GM12878 (cell line): ENCODE results near the gene SPTBN2. TPM values are rescaled to one million over a fixed set of nuclear protein-coding genes. Genes with fewer than 3 reads are reported as not detected.

Experiments
- ATAC-seq: fragments of 200-7000 bp; cut with Tn5 transposase; 3 replicates; pipeline ENCODE4 v1.9.1; 2020; ENCODE audit warnings: mild to moderate bottlenecking, moderate library complexity
- BruUV-seq: library from RNA; stranded (reverse); fragments of 400-500 nt; replicated peaks from 2 replicates; lab custom pipeline; 2021; lab: Mats Ljungman, UMichigan
- CTCF ChIA-PET: fragments of 300-600 bp; sonication (Branson Sonifier 250); formaldehyde crosslinking; extraction: SDS; loops from one replicate; lab custom pipeline; 2021; ENCODE audit warnings: inconsistent platforms; lab: Yijun Ruan, JAX
- POLR2A ChIA-PET: fragments of 350-600 bp; formaldehyde crosslinking; extraction: SDS; loops from one replicate; lab custom pipeline; 2021; ENCODE audit warnings: inconsistent platforms; lab: Charles Lee
- RAD21 ChIA-PET: fragments of 300-600 bp; sonication (Branson Sonifier 250); formaldehyde crosslinking; loops from one replicate; lab custom pipeline; 2023; ENCODE audit warnings: antibody characterized with exemption; ENCODE audit not compliant: unreplicated experiment; lab: Charles Lee
- SMC1A ChIA-PET: fragments of 300-600 bp; sonication (Branson Sonifier 250); formaldehyde crosslinking; loops from one replicate; lab custom pipeline; 2023; ENCODE audit not compliant: unreplicated experiment, uncharacterized antibody; lab: Charles Lee
- DNase-seq: peaks from one replicate; pipeline ENCODE4 v3.0.0-alpha.2; 2011; ENCODE audit warnings: low read depth, low spot score
- FAIRE-seq: peaks from 3 replicates; lab custom pipeline; 2011; peaks lifted over from hg19 to GRCh38; lab: Jason Lieb, UNC
- H2AFZ ChIP-seq: 2 replicates; pipeline ENCODE4 v1.6.0; 2011; ENCODE audit warnings: low read depth, low read length, control low read depth; ENCODE audit not compliant: control insufficient read depth
- H3K27ac ChIP-seq: 2 replicates; pipeline ENCODE4 v1.5.1; 2011; ENCODE audit warnings: control low read depth; ENCODE audit not compliant: control insufficient read depth, insufficient read depth
- H3K27me3 ChIP-seq, 2 experiments: replicated peaks in 1 of 2; 2 replicates each; pipeline versions ENCODE4 v1.6.0 to v1.6.1; 2011; ENCODE audit warnings: low read length in 1 of 2; ENCODE audit not compliant: control insufficient read depth in 2 of 2, insufficient read depth in 2 of 2
- H3K36me3 ChIP-seq, 2 experiments: 2 replicates each; pipeline ENCODE4 v1.5.1; 2011; ENCODE audit warnings: low read length in 1 of 2; ENCODE audit not compliant: control insufficient read depth in 2 of 2, insufficient read depth in 2 of 2
- H3K4me1 ChIP-seq: 2 replicates; pipeline ENCODE4 v1.6.1; 2011; ENCODE audit warnings: mild to moderate bottlenecking, low read length, moderate library complexity, mixed read lengths; ENCODE audit not compliant: control insufficient read depth, insufficient read depth
- H3K4me2 ChIP-seq: 2 replicates; pipeline ENCODE4 v1.6.0; 2011; ENCODE audit warnings: control low read depth; ENCODE audit not compliant: control insufficient read depth, insufficient read depth
- H3K4me3 ChIP-seq: fragments of 200-600 bp; sonication (generic); 2 replicates; pipeline ENCODE4 v1.5.1; 2016
- H3K79me2 ChIP-seq: 2 replicates; pipeline ENCODE4 v1.6.0; 2011; ENCODE audit warnings: low read length; ENCODE audit not compliant: control insufficient read depth, insufficient read depth
- H3K9ac ChIP-seq: 2 replicates; pipeline ENCODE4 v1.8.0; 2011; ENCODE audit warnings: low read length, control low read depth, mixed read lengths; ENCODE audit not compliant: control insufficient read depth, insufficient read depth
- H3K9me3 ChIP-seq: replicated peaks from 3 replicates; pipeline ENCODE4 v1.5.1; 2011; ENCODE audit warnings: mild to moderate bottlenecking, low read length; ENCODE audit not compliant: control insufficient read depth, insufficient read depth
- H4K20me1 ChIP-seq: 2 replicates; pipeline ENCODE4 v1.6.0; 2011; ENCODE audit not compliant: control insufficient read depth, insufficient read depth
- BRCA1 ChIP-seq: IDR thresholded peaks from 2 replicates; pipeline ENCODE4 v1.6.1; 2011; ENCODE audit warnings: low read depth, low read length, improper control_type of control experiment
- CBX5 ChIP-seq: sonication (generic); IDR thresholded peaks from 2 replicates; pipeline ENCODE4 v1.6.1; 2016; ENCODE audit warnings: low read depth, moderate library complexity, mild to moderate bottlenecking, inconsistent platforms
- CHD4 ChIP-seq: fragments of 200-600 bp; sonication (generic); IDR thresholded peaks from 2 replicates; pipeline ENCODE4 v1.6.1; 2016; ENCODE audit warnings: mild to moderate bottlenecking
- MXI1 ChIP-seq: fragments of 150-350 bp; IDR thresholded peaks from 2 replicates; pipeline ENCODE4 v1.6.1; 2011; ENCODE audit warnings: low read depth, mild to moderate bottlenecking, inconsistent platforms, low read length, improper control_type of control experiment
- RUNX3 ChIP-seq: IDR thresholded peaks from 2 replicates; pipeline ENCODE4 v1.6.1; 2012; ENCODE audit warnings: low read length, inconsistent platforms
- SMC3 ChIP-seq: IDR thresholded peaks from 2 replicates; pipeline ENCODE4 v1.6.1; 2011; ENCODE audit warnings: low read length, improper control_type of control experiment, borderline replicate concordance
- STAT1 ChIP-seq: fragments of 450-650 bp; conservative IDR thresholded peaks from 2 replicates; pipeline ENCODE4 v1.6.1; 2014; ENCODE audit warnings: antibody characterized with exemption, mild to moderate bottlenecking
- STAT3 ChIP-seq: IDR thresholded peaks from 2 replicates; pipeline ENCODE4 v1.6.1; 2011; ENCODE audit warnings: low read depth, low read length, improper control_type of control experiment
- SUPT20H ChIP-seq: IDR thresholded peaks from 2 replicates; pipeline ENCODE4 v1.6.1; 2011; ENCODE audit warnings: low read depth, mild to moderate bottlenecking, low read length, moderate library complexity, borderline replicate concordance; ENCODE audit not compliant: control insufficient read depth
- WRNIP1 ChIP-seq: IDR thresholded peaks from 2 replicates; pipeline ENCODE4 v1.6.1; 2011; ENCODE audit warnings: low read depth, low read length, improper control_type of control experiment, borderline replicate concordance
- WGBS: methylation state at CpG from one replicate; pipeline ENCODE4 v1.1.6; 2016; ENCODE audit warnings: low lambda C conversion rate; ENCODE audit not compliant: insufficient replicate concordance, insufficient coverage; ENCODE audit errors: missing lambda C conversion rate; 5-methylcytosine and 5-hydroxymethylcytosine counted together
- in situ Hi-C: fragments of 300-500 bp; cut with MboI; formaldehyde crosslinking; loops from 9 replicates; pipeline ENCODE4 v1.14.3; 2018; ENCODE audit warnings: mixed read lengths
- intact Hi-C: fragments of 100-400 bp; cut with micrococcal nuclease; formaldehyde crosslinking; loops from one replicate; pipeline ENCODE4 v1.14.2; 2022; ENCODE audit not compliant: unreplicated experiment
- polyA plus RNA-seq, 11 experiments: library from polyadenylated mRNA; depleted of rRNA in 4 of 11; unstranded in 6 of 11; stranded (reverse) in 5 of 11; fragments of >200 nt; fragmentation: Nextera tagmentation in 4 of 11; fragmentation: Illumina TruSeq in 1 of 11; extraction: Ambion mirVana in 4 of 11; extraction: Trizol in 1 of 11; gene quantifications; 1 replicate in 1 of 11; 2 replicates in 10 of 11; pipeline versions ENCODE4 v1.2.1 to v1.2.3, GENCODE V29; 2011 to 2016; ENCODE audit warnings: inconsistent platforms in 2 of 11, missing spikeins in 2 of 11, low read depth in 1 of 11
- total RNA-seq, 4 experiments: library from RNA; depleted of rRNA in 3 of 4; stranded (reverse); fragments of >200 nt in 3 of 4; fragmentation: Illumina TruSeq in 1 of 4; extraction: Trizol in 1 of 4; gene quantifications; 2 replicates each; pipeline versions ENCODE4 v1.2.1 to v1.2.3, GENCODE V29; 2013 to 2021
- TF ChIP-seq, protein P1 (sequence below): fragments of 450-650 bp; IDR thresholded peaks from 2 replicates; pipeline ENCODE4 v1.6.1; 2017; ENCODE audit warnings: mild to moderate bottlenecking
- TF ChIP-seq, protein P2 (sequence below): fragments of 450-650 bp; formaldehyde crosslinking; IDR thresholded peaks from 2 replicates; pipeline ENCODE4 v1.5.0; 2022; ENCODE audit warnings: mild to moderate bottlenecking, missing genetic modification characterization

The SPTBN2 gene
- total and polyA plus RNA-seq, 10 of the 15 experiments (the other 5 are each of a cell fraction or from before 2014, with no cell fraction given): 0.38 to 1.0 (median 0.69) TPM; not detected in 5

DNA sequence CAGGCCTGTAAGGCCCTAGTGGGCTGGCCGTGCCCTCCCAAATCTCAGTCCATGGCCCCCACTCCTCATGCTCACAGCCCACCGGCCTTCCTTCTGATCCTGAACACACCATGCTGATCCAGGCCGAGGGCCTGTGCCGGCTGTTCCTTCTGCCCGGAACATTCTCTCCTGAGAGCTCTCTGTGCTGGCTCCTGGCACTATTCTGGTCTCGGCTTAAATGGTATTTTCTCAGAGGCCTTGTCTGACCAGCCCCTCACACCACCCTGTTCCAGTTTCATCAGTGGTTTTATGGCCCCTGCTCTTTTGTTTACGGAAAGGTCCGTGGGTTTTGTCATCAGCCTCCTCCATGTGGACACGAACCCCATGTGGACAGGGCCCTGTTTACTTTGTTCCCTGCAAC lies 22.0 kb downstream of the SPTBN2 start:
- BruUV-seq: no TSS peak
- ChIA-PET POLR2A (no interaction called here), CTCF (no interaction called here)

More for the DNA sequence above, 22.0 kb downstream of the SPTBN2 start:
- in situ Hi-C loops: no loop called here
- Histone ChIP-seq H3K9ac (no peak overlapping the region), H3K27ac (no peak overlapping the region), H4K20me1 (no peaks in the 10 kb centered on the region), H3K4me2 (no peak overlapping the region), H3K79me2 (no peaks in the 10 kb centered on the region), H2AFZ (no peak overlapping the region), H3K4me1 (no peaks in the 10 kb centered on the region), H3K9me3 (no peaks in the 10 kb centered on the region), H3K4me3 (no peak overlapping the region), H3K36me3 (no peaks in the 10 kb centered on the region), H3K27me3 (no peaks in the 10 kb centered on the region)
- FAIRE-seq (no peak), ATAC-seq (no peak), DNase-seq (no peak)
- SMC1A ChIA-PET: no interaction called here
- intact Hi-C loops: no loop called here
- RAD21 ChIA-PET: no interaction called here
- TF ChIP-seq, protein P1, sequence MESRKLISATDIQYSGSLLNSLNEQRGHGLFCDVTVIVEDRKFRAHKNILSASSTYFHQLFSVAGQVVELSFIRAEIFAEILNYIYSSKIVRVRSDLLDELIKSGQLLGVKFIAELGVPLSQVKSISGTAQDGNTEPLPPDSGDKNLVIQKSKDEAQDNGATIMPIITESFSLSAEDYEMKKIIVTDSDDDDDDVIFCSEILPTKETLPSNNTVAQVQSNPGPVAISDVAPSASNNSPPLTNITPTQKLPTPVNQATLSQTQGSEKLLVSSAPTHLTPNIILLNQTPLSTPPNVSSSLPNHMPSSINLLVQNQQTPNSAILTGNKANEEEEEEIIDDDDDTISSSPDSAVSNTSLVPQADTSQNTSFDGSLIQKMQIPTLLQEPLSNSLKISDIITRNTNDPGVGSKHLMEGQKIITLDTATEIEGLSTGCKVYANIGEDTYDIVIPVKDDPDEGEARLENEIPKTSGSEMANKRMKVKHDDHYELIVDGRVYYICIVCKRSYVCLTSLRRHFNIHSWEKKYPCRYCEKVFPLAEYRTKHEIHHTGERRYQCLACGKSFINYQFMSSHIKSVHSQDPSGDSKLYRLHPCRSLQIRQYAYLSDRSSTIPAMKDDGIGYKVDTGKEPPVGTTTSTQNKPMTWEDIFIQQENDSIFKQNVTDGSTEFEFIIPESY: no peak
- TF ChIP-seq CBX5: no peak
- no peak for TF ChIP-seq MXI1
- no peak for TF ChIP-seq BRCA1
- TF ChIP-seq STAT3: no peak
- TF ChIP-seq STAT1: no peak
- TF ChIP-seq SUPT20H: no peak
- TF ChIP-seq, protein P2, sequence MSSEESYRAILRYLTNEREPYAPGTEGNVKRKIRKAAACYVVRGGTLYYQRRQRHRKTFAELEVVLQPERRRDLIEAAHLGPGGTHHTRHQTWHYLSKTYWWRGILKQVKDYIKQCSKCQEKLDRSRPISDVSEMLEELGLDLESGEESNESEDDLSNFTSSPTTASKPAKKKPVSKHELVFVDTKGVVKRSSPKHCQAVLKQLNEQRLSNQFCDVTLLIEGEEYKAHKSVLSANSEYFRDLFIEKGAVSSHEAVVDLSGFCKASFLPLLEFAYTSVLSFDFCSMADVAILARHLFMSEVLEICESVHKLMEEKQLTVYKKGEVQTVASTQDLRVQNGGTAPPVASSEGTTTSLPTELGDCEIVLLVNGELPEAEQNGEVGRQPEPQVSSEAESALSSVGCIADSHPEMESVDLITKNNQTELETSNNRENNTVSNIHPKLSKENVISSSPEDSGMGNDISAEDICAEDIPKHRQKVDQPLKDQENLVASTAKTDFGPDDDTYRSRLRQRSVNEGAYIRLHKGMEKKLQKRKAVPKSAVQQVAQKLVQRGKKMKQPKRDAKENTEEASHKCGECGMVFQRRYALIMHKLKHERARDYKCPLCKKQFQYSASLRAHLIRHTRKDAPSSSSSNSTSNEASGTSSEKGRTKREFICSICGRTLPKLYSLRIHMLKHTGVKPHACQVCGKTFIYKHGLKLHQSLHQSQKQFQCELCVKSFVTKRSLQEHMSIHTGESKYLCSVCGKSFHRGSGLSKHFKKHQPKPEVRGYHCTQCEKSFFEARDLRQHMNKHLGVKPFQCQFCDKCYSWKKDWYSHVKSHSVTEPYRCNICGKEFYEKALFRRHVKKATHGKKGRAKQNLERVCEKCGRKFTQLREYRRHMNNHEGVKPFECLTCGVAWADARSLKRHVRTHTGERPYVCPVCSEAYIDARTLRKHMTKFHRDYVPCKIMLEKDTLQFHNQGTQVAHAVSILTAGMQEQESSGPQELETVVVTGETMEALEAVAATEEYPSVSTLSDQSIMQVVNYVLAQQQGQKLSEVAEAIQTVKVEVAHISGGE (CRISPR knock-in tag): no peak
- TF ChIP-seq WRNIP1: no peak
- TF ChIP-seq CHD4: no peak
- no peak for TF ChIP-seq RUNX3
- no peak for TF ChIP-seq SMC3
- WGBS: 54% methylated on average over 9 of the region's 9 CpGs
